HEK293 (cell line): ENCODE results near the gene RTF2.

Experiments used
- CTCF ChIP-seq: fragments of 450-650 bp; formaldehyde crosslinking; IDR thresholded peaks from 2 replicates; pipeline ENCODE4 v1.5.1; 2016; ENCODE audit warnings: missing biosample characterization, missing genetic modification characterization
- MZF1 ChIP-seq: fragments of 450-650 bp; formaldehyde crosslinking; IDR thresholded peaks from 2 replicates; pipeline ENCODE4 v1.5.1; 2017; ENCODE audit warnings: missing biosample characterization, missing genetic modification characterization, borderline replicate concordance

GRCh38 chr20:56449459-56449858 is 19.0 kb upstream of the RTF2 start:
- TF ChIP-seq MZF1 (no peak), CTCF (tag by site-specific recombination) (no peak)
